GM18868 (cell line): ENCODE data around the gene RNASE11.
"Not testable (repeated sequence)": the region's sequence is repeated elsewhere in the genome, so short reads cannot be mapped to it uniquely, and the experiment has no call there.

Experiments used
- ATAC-seq: cut with Tn5 transposase; IDR thresholded peaks from one replicate; pipeline ENCODE4 v1.9.1; 2021; ENCODE audit warnings: mild to moderate bottlenecking, moderate library complexity; ENCODE audit not compliant: unreplicated experiment

The RNASE11 gene

DNA sequence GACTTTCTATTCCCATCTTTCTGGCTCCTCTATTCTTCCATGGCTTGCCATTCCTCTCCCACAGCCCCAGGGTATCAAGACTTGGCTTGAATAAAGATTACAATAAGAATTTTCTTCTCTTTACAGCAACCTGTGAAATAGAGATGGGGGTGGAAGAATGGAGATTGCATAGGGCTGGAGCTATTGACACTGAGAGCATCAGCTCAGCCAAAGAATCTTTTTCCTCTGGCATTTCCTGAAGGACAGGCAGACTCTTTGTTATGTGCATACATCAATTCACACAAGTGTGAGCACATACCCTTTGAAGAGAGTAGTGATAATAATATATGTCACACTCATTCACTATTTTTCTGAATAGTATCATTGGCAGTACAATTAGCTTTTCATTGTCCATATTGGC is 4.7 kb downstream of the RNASE11 start:
- ATAC-seq = no peak

DNA sequence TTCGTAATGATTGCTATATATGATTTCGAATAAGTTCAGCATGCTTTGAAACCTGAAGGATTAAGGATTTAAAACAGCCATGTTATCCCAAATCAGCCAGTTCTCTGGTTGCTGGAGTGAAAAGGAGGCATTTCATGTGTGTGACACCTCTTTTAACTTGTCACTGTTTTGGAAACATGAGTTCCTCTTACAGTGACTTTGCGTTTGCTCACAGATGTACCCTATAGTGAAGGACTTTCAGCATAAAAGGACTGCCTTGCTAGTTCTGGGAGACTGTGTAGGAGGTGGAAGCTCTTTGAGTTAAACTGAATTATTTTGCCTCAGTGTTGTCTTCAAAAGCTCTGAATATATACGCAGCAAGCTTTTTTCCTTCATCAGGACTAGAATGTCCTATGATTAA is 7.6 kb downstream of the RNASE11 start:
- ATAC-seq = no peak

DNA sequence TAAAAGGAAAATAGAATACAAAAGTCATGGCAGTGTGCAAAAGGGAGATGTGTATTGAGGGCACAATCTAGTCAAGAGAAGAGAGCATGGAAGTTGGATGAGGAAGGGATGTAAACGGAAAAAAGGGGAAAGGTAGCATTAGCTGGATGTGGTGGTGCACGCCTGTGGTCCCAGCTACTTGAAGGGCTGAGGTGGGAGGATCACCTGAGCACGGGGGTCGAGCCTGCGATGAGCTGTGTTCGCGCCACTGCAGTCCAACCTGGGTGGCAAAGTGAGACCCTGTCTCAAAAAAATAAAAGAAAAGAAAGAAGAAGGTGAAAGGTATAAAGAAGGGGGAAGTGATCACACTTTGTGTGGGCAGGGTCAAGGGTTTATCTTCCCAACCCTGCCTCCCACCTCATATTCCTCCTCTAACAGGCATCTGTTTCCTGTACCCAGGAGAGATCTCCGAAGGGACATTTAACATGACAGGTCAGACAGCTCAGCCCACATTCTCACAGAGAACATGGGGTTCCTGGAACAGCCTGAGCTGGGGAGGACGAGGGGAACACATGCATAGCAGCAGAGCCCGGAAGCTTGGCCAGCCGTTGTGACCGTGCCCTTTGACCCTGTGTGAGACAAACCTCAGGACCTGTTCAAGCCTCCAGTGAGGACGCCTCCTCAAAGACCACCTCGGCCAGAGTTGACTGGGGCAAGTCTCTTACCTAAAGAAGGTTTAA is 8.9 kb downstream of the RNASE11 start:
- no peak for ATAC-seq

DNA sequence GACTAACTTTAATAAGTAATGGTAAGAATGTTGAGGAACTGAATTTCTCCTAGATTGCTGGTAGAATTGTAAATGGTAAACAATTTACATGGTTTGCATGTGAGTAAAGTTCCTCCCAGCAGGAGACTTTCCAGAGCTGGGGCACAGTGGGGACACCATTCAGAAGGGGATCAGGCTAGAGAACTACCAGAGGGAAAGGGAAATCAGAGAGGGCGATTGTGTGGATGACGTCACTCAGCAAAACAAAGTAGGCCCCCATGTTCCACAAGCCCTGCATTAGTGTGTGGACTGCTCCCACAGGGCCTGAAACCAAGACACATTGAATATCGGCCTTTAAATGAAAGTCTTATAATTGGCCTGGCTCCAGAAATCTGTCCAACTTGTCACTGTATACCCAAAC is 9.5 kb downstream of the RNASE11 start:
- ATAC-seq = no peak

DNA sequence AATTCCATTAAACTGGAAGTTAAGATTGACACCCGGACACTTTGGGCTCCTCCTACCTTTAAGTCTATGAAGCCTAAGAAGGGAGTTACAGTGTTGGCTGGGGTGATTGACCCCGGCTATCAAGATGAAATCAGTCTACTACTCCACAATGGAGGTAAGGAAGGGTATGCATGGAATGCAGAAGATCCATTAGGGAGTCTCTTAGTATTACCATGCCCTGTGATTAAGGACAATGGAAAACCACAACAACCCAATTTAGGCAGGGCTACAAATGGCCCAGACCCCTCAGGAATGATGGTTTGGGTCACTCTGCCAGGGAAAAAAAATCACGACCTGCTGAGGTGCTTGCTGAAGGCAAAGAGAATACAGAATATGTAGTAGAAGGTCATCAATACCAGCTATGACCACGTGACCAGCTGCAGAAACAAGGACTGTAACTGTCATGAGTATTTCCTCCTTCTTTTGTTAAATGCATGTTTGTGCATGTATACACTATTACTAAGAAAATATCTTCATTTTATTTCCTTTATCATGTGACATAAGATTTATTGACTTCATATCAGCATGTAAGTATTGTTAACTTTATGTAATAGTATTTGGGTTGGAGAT is 15.3 kb downstream of the RNASE11 start:
- not testable (repeated sequence) for ATAC-seq

DNA sequence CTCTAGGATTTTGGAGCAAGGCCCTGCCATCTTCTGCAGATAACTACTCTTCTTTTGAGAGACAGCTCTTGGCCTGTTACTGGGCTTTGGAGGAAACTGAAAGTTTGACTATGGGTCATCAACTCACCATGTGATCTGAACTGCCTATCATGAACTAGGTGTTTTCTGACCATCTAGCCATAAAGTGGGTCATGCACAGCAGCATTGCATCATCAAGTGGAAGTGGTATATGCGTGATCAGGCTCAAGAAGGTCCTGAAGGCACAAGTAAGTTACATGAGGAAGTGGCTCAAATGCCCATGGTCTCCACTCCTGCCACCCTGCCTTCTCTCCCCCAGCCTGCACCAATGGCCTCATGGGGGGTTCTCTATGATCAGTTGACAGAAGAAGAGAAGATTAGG is 17.1 kb downstream of the RNASE11 start:
- not testable (repeated sequence) for ATAC-seq

DNA sequence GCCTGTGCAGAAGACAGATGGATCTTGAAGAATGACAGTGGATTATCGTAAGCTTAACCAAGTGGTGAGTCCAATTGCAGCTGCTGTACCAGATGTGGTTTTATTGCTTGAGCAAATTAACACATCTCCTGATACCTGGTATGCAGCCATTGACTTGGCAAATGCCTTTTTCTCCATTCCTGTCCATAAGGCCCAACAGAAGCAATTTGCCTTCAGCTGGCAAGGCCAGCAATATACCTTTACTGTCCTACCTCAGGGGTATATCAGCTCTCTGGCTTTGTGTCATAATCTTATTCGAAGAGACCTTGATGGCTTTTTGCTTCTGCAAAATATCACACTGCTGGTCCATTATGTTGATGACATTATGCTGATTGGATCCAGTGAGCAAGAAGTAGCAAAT is 17.9 kb downstream of the RNASE11 start:
- not testable (repeated sequence) for ATAC-seq

DNA sequence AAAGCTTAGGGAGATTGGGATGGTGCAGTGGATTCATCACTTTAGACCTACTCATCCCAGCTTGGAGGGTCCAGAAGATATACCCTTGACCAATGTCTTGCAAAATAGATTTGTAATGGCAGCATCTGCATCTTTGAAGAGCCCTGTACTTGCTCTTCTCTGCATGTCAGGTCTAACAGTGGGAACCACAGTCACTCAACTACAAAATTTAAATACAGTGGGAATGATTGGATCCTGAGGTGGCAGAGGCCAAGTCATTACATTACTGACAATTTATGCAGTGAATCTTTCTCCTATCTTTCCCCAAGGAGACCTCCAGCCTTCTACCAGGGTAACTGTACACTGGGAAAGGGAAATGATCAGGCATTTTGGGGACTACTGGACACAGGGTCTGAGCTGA is 18.7 kb downstream of the RNASE11 start:
- ATAC-seq = no peak

DNA sequence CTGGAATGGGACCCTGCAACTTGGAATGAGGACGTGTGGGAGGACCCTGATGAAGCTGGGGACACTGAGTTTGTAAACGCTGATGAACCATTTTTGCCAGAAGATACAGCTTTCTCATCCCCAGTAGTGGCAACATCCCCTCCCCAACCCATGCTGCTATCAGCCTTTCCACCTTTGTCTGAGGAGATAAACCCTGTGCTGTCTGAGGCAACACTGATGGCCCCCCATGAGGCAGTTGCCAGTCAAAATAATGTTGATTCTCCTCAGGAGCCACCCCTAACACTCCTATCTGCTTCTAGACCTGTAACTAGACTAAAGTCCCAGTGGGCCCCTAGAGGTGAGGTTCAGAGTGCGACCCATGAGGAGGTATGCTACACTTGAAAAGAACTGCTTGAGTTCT is 19.4 kb downstream of the RNASE11 start:
- no peak for ATAC-seq

DNA sequence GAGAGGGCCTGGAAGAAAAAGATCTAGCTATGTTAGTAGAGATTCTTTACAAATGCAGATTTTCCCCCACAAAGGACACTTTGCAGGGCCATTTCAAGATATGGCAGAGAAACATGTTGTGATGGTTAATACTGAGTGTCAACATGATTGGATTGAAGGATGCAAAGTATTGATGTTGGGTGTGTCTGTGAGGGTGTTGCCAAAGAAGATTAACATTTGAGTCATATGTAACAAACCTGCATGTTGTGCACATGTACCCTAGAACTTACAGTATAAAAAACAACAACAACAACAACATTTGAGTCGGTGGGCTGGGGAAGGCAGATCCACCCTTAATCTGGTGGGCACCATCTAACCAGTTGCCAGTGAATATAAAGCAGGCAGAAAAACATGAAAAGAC is 20.6 kb downstream of the RNASE11 start:
- ATAC-seq = not testable (repeated sequence)

DNA sequence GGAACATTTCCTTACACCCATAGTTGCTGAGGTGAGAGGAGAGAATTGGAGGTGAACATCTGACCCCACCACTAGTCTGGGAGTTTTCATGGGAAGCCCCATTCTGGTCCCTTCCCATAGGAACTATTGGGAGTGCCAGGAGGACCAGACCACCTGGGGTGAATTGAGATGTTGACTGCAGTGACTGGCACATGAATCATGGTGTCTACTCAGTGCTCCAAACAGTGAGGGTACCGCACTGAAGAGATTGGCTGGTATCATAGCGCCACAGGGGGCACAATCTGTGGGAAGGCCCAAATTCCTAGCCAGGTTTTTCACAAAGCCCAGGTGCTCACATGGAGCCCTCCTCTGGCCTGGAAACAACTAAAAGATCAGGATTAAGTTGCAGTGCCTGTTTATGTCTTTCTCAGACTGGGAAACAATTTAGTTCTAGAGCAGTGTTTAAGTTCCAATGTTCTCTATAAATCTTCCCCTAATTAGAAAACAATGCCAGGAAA is 23.3 kb downstream of the RNASE11 start:
- no peak for ATAC-seq

DNA sequence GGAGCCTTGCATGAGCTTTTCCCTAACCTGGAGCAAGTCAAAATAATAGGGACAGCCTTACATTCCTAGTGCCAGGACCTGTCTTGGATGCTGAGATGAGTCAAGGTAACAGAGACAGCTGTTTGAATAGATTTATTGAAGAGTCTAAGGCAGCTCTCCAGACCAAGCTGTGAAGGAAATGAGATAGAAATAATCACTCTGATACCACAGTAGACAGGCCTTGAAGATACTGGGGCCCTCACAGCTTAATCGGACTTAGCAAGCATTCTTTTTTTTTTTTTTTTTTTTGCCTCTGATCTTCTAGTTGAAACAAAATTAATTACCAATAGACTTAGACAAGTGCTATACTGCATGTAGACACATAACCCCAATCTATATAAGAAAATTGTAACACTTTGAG is 23.8 kb downstream of the RNASE11 start:
- no peak for ATAC-seq

DNA sequence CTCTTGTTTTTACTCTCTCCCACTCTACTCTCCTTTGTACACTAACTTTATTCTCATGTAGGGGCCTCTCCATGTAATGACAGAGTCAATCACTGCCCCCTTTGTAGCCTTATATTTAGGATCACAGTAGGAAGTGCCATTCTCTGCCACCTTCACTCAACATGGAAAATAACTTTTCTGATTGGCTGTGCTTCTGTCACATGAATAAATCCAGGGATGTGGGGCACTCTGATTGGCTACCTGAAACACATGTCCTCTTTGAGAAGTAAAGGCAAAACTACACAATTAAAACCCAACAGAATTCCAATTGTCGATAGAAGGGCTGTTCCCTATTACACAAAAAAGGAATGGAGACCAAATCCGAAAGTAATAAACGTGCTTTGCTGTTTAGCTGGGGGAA is 26.8 kb downstream of the RNASE11 start, which contains the start of gene RNASE9:
RNASE9 (minus strand) TSS at position 87 of the 400 bp plus-strand sequence.
- no peak for ATAC-seq

DNA sequence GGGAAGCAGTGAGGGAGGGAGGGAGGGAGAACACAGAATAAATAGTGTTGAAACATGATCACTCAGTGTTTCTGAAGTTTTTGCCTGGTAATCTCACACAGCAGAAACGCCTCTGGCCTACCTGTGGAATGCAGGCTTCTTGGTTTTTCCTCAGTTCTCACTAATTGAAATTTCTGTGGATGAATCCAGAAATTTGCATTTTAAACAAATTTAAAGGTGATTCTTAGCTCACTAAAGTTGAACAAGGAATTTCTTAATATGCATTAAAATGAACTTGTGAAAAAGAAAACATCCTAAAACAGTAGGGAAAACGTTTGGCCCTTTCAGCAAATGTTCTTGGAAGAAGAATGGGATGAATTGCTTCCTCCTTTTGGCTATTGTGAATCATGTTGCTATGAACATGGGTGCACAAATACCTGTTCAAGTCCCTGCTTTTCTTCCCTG is 28.3 kb downstream of the RNASE11 start:
- no peak for ATAC-seq

DNA sequence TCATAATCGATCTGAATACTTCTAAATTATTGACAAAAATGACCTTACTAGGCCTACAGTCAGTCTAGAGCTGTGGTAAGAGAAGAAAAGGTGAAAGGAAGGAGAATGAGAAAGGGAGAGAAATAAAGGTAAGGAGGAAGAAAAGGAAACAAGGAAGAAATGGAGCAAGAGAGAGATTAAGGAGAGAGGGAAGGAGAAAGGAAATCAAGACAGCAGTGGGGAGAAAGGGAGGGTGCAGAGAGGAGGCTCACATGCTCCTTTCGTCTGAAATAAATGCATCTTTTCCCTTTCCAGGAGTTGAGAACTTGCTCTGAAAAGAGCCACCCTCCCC is 30.6 kb downstream of the RNASE11 start:
- no peak for ATAC-seq

DNA sequence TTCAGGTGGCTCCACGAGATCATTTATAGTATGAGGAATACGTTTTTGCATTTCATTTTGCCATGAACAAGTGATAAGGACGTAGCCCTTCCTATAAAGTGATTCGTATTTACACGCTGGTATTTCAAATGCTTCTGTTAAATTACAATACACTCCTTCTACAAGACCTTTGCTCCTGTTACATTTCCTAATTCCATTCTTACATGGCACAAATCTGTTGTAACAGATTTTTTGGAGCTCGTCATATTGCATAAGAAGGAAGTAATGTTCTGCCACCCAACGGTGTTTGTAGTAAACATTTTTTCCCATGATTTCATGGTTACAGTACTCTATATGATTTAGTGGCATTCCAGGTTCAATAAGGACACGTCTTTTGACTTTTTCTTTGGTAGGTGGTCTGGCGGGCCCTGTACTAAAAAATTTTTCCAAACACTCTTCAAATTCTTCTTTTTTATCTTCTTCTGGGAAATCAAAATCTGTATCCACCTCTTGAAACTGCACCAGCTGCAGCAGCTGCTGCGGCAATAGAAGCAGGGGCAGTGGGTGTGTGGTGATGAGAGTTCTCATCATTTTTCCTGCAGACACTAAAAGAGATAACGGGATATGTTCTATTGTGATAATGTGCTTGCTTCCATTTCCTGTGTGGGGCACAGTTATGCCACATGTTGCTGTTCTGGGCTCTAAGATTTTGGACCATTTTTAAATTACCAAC is 31.1 kb downstream of the RNASE11 start:
- ATAC-seq = no peak

DNA sequence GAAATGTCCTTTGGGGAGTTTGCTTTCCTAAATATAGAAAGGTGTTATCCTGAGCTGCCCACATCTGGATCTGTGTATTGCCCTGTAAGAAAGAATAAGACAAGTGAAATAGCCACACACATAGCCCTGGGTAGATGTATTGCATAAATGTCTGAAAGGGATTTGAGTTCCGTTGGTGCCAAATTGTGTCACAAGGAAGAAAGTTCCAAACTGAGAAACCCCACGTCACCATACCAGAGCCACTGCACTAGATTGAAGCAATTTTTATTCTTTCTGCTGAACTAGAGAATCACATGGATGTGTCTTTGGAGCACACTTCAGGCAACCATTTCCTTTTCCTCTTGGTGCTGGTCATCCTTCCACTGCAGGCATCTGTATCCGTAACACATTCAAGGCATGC is 32.0 kb downstream of the RNASE11 start:
- ATAC-seq = no peak

DNA sequence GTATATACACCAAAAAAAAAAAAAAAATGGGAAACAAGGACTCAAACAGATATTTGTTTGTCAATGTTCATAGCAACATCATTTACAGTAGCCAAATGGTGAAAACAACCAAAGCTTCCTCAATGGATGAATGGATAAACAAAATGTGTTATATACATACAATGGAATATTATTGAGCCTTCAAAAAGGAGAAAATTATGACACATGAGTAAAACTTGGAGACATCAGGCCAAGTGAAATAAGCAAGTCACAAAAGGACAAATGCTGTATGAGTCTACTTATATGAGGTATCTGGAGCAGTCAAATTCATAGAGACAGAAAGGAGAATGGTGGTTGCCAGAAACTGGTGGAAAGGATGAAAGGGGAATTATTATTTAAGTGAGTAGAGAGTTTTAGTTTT is 34.8 kb downstream of the RNASE11 start:
- ATAC-seq = no peak

DNA sequence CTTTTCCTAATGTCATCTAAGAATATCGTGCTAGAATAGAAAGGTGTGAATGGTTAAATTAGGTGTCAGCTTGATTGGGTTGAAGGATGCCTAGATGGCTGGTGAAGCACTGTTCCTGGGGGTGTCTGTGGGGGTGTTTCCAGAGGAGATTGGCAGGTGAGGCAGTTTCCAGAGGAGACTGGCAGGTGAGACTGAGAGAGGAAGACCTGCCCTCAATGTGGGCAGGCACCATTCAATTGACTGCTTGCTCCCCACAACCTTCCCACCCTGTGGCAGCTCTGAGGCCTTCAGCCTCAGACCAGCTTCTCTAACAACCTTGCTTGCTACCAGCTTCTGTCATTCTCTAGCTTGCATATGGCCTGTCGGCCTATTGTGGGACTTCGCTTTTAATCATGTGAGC is 36.2 kb downstream of the RNASE11 start:
- no peak for ATAC-seq

DNA sequence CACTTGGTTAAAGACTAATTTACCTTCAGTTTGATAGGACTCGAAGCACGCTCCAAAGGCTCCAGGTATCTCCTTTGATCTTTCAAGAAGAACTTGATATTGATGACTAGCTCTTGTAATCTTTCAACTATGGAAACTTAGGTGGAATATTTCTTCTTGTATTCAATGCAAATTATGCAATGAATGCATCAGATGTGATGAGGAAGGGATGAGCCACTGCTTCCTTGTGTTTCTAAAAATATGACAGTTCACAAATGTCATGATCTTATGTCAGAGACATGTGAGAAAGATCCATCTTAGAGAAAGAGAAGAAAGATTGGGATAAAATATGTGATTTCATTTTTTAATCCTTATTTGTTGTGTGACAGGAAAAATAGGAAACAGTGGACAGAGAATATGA is 36.9 kb downstream of the RNASE11 start:
- no peak for ATAC-seq

DNA sequence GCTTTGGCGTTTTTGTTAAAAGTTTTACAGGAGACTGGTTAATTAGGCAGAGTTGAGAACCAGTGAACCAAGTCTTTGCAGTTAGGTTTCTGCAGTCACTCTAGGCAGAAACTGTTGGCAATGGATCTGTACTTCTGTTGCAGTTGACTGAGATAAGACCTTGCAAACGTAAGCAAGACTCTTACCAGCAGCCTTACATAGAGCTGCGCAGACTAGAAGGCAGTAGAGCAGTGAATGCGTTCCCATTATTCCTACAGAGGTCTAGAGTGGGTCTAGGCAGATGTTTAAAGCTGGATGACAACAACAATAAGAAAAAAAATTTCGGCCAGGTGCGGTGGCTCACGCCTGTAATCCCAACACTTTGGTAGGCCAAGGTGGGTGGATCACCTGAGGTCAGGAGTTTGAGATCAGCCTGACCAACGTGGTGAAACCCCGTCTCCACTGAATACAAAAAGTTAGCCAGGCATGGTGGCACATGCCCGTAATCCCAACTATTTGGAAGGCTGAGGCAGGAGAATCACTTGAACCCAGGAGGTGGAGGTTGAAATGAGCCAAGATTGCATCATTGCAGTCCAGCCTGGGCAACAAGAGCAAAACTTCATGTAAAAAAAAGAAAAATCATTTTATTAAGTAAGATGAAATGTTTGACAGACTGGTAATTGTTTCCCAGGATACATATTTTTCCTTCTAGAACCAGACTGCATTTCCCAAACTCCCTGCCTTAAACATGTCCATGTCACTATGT is 39.2 kb downstream of the RNASE11 start:
- no peak for ATAC-seq
